ENCODE data around the gene TMEM59. TPM values are rescaled to one million over a fixed set of nuclear protein-coding genes. Genes with fewer than 3 reads are reported as not detected.
"Not testable (repeated sequence)": the region's sequence is repeated elsewhere in the genome, so short reads cannot be mapped to it uniquely, and the experiment has no call there.

The TMEM59 gene
- 173 TPM for polyA plus RNA-seq (2013, experiment 1 of 2; ENCODE audit: insufficient read length)
- polyA plus RNA-seq (2013, experiment 2 of 2; ENCODE audit: insufficient read length), result 202 TPM

DNA sequence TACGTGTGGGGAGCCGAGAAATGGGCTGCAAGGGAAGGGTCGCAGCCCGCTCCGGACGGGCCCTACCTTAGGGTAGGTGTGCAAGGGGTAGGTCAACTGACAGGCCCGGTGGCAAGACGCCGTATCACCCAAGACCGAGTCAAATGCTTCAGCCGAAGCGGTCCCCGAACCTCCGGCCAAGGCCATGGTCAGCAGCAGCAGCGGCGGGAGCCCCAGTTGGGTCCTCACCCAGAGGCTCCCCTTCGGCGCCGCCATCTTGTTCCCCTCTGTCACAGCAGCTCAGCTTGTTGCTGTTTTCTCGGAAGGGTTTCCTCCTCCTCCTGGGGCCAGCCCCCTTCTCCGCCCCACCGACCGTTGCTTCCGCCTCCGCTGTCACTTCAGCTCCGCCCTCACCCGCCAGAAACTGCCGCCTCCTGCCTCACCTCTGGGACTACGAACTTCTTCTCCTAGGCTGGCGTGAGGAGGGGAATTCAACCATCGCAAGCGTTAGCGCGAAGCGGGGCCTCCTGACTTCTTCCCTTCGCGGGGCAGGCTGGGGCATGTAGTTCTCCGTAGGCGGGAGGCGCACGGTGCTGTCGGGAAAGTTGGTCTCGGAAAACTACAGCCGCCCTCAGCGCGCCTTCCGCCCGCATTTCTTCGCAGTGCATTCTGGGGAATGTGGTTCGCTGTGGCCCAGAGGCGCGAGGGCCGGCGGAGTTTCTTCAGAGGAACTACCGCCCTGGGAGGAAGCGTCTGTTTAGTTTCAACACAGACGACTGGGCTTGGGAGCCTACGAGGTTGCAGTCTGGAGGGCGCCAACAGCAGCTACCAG, at the start of gene TMEM59, which contains the start of gene TCEANC2:
Gene TMEM59, minus strand, starts transcription at position 271 of the 811 bp plus-strand sequence. Its CDS starts 16 bp downstream, at position 255.
Gene TCEANC2, plus strand, starts transcription at position 675 of the 811 bp plus-strand sequence. CDS start 815 bp downstream, outside the sequence.
- peak; percentile 100 for DNase-seq

DNA sequence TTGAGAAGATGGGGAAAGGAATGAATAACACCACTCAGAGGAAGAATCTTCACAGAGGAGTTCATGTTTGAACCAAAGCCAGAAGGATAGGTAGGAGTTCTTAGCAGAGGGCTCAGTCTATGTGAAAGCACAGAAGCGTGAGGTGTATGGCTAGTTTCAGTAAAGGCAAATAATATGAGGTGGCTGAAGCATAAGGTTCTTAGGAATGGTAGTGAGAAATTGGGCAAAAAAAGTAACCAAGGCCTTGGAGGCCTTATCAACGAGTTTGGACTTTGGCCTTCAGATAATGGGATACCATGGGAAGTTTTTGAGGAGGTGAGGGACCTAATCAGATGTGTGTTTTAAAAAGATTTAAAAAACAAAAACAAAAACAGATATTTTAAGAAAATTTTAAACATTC, 47.5 kb upstream of the TMEM59 start:
- no peak for DNase-seq

DNA sequence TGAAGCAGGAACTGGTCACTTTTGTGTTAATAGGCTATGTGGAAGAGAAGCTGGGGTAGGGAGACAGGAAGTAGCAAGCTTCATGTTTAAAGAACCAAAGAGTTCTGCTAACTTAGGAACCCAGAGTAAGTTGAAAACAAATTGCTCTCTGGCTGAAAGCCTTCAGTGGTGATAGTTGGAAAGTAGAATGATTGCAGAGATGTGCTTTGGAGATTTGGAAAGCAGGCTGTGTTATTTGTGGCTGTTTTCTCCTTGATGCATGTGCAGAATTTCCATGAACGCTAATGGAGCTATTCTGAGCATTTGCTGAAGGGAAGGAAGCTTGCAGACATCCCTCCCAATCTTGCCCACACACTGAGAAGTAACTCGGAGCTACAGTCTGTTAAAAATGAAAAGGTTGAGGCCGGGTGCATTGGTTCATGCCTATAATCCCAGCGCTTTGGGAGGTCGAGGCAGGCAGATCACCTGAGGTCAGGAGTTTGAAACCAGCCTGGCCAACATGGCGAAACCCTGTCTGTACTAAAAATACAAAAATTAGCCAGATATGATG, 46.1 kb upstream of the TMEM59 start:
- no peak for DNase-seq

DNA sequence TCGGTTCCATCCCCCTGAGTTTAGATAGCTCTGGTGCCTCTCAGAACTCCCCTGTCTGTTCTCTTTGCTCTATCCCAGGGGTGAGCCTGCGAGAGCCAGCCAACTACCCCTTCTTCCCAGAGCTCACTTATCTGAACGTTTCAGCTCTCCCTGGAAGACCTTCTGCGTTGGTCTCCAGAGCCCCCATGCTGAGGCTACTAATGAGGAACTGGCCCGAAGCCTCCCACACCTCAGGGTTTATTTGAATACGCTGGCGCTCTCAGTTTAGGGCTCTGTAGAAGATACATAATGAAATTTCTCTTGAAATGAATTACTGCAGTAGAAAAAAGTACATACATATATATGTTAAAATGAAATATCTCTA, 43.9 kb upstream of the TMEM59 start:
- no peak for DNase-seq

GRCh38 chr1:54096227-54096876, 43.3 kb upstream of the TMEM59 start:
- no peak for DNase-seq

GRCh38 chr1:54095546-54096226, 42.7 kb upstream of the TMEM59 start:
- no peak for DNase-seq

- not testable (repeated sequence) for DNase-seq
Observed at GRCh38 chr1:54094730-54095105, 41.7 kb upstream of the TMEM59 start.

DNA sequence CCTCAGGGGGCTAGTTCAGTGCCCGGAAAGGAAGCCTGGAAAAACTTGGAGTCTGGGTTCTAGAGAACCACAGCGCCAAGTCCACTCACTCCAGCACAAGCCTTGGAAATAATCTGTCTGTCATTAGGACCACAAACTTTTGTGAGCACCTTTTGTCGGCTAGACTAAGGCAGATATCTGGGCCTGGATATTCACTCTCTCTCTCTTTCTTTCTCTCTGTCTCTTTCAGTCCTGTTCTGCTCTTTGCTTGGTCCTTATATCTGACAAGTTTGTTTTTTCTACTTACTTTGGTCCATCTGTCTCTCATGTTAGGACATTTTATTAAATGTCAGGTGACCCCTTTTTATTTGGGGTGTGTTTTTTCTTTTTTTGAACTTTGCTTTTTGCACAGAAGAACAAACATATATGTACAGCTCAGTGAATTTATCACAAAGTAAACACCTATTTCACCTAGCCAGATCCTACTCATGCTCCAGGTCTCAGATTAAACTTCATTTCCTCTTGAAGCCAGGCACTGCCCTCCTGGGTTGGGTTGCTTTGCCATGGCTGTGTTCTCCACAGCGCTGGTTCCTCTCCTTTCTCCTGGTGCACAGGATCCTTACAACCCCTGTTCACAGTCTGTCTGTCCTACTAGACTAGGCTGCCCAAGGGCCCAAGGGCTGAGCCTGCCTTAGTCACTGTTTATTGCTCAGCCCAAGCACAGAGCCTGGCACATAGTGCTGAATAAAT, 41.2 kb upstream of the TMEM59 start:
- no peak for DNase-seq

- no peak for DNase-seq
Observed at GRCh38 chr1:54091666-54092065, 38.7 kb upstream of the TMEM59 start.

GRCh38 chr1:54088385-54088784, 35.4 kb upstream of the TMEM59 start:
- no peak for DNase-seq

GRCh38 chr1:54086754-54087153, 33.8 kb upstream of the TMEM59 start:
- no peak for DNase-seq

DNA sequence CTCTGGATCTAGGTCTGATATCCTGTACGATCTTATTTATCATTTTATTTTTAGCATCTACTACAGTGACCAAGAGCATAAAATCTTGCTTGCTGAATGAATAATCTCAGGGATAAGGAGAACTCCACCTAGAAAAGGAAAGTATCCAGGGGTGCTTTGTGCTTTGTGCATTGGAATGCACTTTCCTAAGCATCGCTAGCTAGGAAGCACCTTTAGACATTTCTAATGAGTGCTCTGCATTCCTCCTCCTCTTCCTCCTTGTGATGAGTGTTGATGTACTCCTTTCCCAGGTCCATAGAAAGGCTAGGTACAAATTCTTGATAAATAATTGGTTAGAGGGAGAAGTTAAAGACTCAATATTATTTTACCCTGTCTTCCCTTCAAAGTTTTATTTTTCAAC, 31.8 kb upstream of the TMEM59 start:
- no peak for DNase-seq

GRCh38 chr1:54081306-54082270, 28.6 kb upstream of the TMEM59 start:
- peak; percentile 50 for DNase-seq

- DNase-seq, result no peak
Observed at GRCh38 chr1:54080598-54081049, 27.6 kb upstream of the TMEM59 start.

DNA sequence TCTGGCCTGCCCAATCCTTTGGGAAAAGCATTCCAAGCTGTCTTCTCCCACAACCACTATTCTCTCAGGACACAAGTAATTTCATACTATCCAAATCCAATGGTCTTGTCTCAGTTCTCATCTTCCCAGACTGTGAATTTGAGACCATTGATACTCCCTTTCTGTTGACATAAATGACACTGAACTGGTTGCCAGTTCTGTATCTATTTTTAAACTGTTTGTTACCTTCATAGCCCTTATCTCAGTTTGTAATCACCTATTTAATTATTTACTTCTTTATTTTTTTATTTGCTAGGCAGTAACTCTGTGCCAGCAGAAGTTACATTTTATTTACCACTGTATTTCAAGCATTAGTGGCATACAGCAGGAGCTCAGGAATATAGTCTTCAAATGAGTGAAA, 24.4 kb upstream of the TMEM59 start:
- no peak for DNase-seq

DNA sequence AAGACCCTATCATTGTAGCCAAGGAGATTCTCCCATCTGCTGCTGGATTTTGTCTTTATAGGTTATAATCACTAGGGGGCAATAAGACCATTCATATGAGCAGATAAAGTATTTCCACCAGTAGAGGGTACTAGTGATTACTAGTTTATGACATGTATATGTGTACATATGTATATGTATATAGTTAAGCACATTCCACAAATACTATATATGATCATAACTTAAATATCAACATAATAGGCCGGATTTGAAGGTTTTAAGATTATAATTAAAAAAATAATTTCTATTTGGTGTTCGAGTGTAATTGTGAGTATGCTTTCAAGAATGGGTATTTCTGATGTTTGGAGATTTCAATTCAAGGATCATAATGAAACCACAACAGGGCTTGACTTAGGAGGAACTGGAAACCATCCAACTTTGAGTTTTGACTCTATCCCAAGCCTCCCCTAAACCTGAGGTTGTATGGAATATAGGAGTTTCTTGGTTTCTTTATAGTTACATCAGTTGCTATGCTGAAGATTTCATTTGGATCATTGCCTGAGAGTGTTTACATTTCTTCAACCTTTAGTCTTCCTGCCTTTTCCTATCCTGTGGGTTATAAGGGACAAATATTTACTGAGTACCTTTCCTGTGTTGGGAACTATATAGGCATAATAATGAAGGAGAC, 17.3 kb upstream of the TMEM59 start:
- DNase-seq, result peak; percentile 65

DNA sequence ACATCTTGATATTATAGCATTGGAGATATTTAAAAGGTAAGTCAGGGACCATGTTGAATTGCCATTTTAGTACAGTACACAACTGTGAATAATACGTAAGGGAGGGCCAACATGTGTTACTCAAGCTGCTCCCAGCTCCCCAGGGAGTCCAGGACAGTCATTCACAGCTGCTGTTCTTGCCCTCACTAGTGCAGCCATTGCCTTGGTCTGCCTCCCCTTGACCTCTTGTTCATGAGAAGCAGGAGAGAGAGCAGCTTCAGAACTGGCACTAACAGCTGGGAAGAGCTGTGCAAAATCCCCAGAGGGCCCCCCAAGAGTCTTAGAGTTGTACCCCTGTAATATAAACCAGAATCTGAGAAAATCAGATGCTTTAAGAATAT, 16.8 kb upstream of the TMEM59 start:
- DNase-seq, result peak; percentile 46

DNA sequence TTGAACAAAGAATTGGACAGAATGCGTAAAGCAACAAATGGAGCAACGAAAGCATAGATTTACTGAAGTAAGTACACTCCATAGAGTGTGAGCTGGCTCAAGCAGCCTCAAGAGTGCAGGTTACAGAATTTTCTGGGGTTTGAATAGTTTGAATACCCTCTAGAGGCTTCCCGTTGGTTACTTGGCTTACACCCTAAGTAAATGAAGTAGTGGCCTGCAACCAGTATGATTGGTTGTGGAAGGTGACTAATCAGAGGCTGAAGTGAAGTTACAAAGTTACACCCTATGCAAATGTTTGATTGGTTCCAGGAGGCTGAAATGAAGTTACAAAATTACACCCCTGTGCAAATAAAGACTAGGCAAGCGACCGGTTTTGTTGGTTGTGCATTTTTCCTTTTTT, 11.3 kb upstream of the TMEM59 start:
- peak; percentile 18 for DNase-seq

DNA sequence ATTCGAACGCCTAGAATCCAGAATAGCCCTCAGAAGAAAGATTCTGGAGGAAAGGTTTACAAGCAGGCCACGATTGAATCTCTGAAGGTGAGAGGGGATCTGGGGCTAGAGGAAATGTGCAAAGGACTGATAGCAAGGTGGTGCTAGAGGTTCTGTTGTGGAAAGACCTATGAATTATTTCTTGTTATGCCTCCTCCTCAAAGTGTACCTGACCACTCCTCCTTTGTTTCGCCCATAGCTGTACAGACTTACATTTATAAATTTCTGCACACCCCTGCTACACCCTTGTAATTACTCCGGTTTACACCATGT, 1.4 kb upstream of the TMEM59 start:
- no peak for DNase-seq

DNA sequence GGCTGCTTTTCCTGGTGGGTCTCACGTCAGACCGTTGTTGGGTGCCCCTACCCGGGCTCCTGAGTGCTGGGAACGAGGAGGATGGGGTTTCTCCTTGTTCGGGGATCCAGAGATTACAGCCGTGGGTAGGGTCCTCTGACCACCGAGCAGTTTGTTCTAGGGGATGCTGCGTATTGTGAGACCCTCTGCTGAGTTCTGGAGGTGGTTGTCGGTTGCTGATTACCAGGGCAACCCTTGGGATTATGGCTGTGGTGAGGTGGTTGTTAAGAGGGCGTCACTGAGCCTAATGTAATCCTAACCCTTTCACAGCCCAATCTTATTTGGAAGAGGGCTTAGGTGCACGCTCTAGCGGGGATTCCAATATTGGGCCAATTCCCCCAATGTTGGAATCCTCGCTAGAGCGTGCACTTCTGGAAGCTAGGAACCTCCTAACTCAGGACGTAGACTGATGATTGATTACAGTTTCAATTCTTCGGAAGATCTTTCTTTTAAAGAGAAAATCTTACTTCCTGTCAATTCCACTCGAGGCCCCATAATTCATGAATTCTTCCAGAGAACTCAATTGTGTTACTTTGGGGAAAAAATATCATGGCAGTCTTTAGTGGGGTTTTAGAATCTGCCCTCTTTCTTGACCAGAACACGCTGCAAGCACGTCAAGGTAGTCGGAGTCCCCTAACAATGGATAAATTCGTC, 887 bp upstream of the TMEM59 start:
- DNase-seq, result peak; percentile 11
